MCF 10A (cell line): ENCODE measurements around the gene PIPOX. TPM values are rescaled to one million over a fixed set of nuclear protein-coding genes. Genes with fewer than 3 reads are reported as not detected.

Source experiments
- BruUV-seq: library from RNA; stranded (reverse); fragments of 400-500 nt; replicated peaks from 2 replicates; lab custom pipeline; 2021; lab: Mats Ljungman, UMichigan
- CTCF ChIA-PET: fragments of 300-600 bp; sonication (Branson Sonifier 250); formaldehyde crosslinking; extraction: SDS; loops from one replicate; lab custom pipeline; 2021; ENCODE audit warnings: antibody characterized with exemption, inconsistent platforms; lab: Yijun Ruan, JAX
- POLR2A ChIA-PET: fragments of 300-600, 350-650 bp; sonication (Branson Sonifier 250); formaldehyde crosslinking; extraction: SDS; loops from one replicate; lab custom pipeline; 2020; ENCODE audit warnings: antibody characterized with exemption, inconsistent platforms; lab: Yijun Ruan, JAX
- DNase-seq: peaks from one replicate; pipeline ENCODE4 v3.0.0-alpha.2; 2018; ENCODE audit not compliant: unreplicated experiment
- H3K27ac Mint-ChIP-seq: one replicate; pipeline ENCODE4 v1.8.0; 2022; ENCODE audit warnings: mild to moderate bottlenecking, low read depth, mixed read lengths; ENCODE audit not compliant: unreplicated experiment
- H3K27me3 Mint-ChIP-seq: one replicate; pipeline ENCODE4 v1.8.0; 2022; ENCODE audit warnings: mixed read lengths; ENCODE audit not compliant: insufficient read depth, unreplicated experiment
- H3K36me3 Mint-ChIP-seq: one replicate; pipeline ENCODE4 v1.8.0; 2022; ENCODE audit warnings: mild to moderate bottlenecking, moderate library complexity, mixed read lengths; ENCODE audit not compliant: insufficient read depth, unreplicated experiment
- H3K4me1 Mint-ChIP-seq: one replicate; pipeline ENCODE4 v1.8.0; 2022; ENCODE audit warnings: mixed read lengths; ENCODE audit not compliant: insufficient read depth, unreplicated experiment
- H3K4me3 Mint-ChIP-seq: one replicate; pipeline ENCODE4 v1.8.0; 2022; ENCODE audit warnings: mild to moderate bottlenecking, moderate library complexity, mixed read lengths; ENCODE audit not compliant: unreplicated experiment
- H3K9me3 Mint-ChIP-seq: one replicate; pipeline ENCODE4 v1.8.0; 2022; ENCODE audit warnings: mixed read lengths; ENCODE audit not compliant: unreplicated experiment
- intact Hi-C: fragments of 100-400 bp; cut with micrococcal nuclease; formaldehyde crosslinking; loops from 2 replicates; pipeline ENCODE4 v1.14.1; 2022
- total RNA-seq: library from RNA; stranded (reverse); gene quantifications from 2 replicates; pipeline ENCODE4 v1.2.3, GENCODE V29; 2022
- TF ChIP-seq, protein P1 (sequence below): fragments of 200-600 bp; IDR thresholded peaks from one replicate; pipeline ENCODE4 v1.8.0; 2022; ENCODE audit warnings: antibody characterized with exemption, mild to moderate bottlenecking; ENCODE audit not compliant: unreplicated experiment

PIPOX gene
- total RNA-seq, 1 experiment from 2014 or later: not detected

DNA sequence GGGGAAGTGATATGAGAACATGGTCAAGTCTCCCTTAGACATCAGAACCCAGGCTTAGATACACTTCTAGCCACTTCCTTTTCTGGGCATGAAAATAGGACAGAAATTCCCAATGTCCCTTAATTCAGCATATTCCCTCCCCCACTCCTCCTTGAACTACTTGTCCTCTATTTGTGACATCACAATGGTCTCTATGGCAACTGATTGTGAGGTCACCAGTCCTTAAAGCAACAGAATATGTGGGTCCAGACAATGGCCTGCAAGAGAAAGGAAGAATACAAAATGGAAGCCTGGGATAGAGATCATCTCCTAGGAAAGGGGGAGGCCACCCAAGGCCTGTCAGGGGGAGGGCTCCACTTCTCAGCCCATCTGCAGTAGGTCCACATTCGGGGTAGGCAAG is 30.4 kb upstream of the PIPOX start:
- DNase-seq: no peak
- no TSS peak for BruUV-seq
- TF ChIP-seq, protein P1, sequence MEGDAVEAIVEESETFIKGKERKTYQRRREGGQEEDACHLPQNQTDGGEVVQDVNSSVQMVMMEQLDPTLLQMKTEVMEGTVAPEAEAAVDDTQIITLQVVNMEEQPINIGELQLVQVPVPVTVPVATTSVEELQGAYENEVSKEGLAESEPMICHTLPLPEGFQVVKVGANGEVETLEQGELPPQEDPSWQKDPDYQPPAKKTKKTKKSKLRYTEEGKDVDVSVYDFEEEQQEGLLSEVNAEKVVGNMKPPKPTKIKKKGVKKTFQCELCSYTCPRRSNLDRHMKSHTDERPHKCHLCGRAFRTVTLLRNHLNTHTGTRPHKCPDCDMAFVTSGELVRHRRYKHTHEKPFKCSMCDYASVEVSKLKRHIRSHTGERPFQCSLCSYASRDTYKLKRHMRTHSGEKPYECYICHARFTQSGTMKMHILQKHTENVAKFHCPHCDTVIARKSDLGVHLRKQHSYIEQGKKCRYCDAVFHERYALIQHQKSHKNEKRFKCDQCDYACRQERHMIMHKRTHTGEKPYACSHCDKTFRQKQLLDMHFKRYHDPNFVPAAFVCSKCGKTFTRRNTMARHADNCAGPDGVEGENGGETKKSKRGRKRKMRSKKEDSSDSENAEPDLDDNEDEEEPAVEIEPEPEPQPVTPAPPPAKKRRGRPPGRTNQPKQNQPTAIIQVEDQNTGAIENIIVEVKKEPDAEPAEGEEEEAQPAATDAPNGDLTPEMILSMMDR: no peak
- H3K36me3 Mint-ChIP-seq: no peaks in the 10 kb centered on the region
- intact Hi-C loops: no loop called here
- peaks cover 56% of the 10 kb centered on the region for H3K27me3 Mint-ChIP-seq
- ChIA-PET POLR2A (no interaction called here), CTCF (no interaction called here)
- H3K4me1 Mint-ChIP-seq: peaks cover 9% of the 10 kb centered on the region
- H3K9me3 Mint-ChIP-seq: no peaks in the 10 kb centered on the region
- no peak overlapping the region for H3K4me3 Mint-ChIP-seq
- no peak overlapping the region for H3K27ac Mint-ChIP-seq

DNA sequence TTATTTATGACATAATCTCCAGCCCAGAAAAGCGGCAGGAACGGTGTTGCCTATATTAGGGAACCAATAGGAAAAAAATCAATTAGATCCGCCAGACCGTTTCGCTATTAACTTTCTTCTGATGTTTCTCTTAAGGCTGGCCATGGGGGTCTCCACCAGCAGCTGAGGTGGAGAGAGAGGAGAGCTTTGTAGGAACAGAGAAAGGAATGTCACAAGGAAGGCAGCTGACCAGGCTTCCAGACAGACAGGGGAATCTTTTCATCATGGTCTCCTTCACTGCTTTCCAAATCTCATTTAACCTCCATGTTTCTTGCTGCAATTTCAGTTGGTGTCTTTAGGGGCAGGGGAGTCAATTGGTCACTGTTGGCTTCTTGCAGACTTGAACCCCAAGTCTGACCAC is 28.2 kb upstream of the PIPOX start:
- BruUV-seq: no TSS peak
- Mint-ChIP-seq H3K27me3 (peaks cover 69% of the 10 kb centered on the region), H3K9me3 (no peaks in the 10 kb centered on the region), H3K4me3 (no peak overlapping the region), H3K4me1 (peaks cover 5% of the 10 kb centered on the region), H3K36me3 (no peaks in the 10 kb centered on the region), H3K27ac (no peak overlapping the region)
- TF ChIP-seq, protein P1: no peak
- DNase-seq: no peak
- CTCF ChIA-PET: no interaction called here
- POLR2A ChIA-PET: interaction anchor here (0.8 kb wide), 1 partner anchor 8 kb away, joined by 3 read pairs; the partner anchor contains the start of gene SEZ6
- intact Hi-C loops: no loop called here

DNA sequence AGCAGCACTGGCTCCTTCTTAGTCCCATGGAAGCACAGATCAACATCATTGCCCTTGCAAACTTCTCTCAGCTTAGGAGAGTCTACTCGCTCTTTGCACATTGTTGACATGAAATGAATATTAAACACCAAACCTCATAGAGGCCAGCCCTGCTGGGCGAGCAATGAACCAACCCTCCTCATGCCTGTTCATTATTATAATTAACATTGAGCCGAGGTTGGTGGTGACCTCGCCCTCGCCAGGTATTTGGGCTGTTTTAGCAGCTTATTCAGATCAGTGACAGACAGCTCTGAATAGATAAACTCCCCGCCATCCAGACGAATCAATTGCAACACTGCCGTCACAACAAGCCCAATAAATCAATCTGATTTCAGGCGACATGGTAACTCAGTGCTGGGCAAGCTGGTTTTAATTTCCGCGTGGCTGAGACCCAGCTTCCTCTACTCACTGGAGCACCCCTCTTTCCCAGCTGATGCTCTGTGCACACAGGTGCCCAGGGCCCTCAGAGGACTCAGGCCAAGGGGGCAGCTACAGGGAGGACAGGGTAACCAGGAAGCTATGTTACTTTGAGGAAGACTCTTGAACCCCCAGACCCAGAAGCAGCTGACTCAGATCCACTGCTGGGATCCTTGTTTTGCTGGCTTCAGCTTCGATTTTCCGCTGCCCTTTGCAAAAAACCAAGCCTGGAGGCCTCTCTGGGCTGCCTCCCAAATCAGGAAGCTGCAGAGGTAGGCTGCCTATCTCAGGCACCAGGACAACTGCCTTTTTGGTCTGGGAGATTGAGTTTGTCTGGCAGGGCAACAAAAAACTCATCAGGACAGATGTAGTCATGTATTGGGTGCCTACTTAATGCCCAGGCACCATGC is 26.4 kb upstream of the PIPOX start:
- Mint-ChIP-seq H3K9me3 (no peaks in the 10 kb centered on the region), H3K4me1 (peaks cover 5% of the 10 kb centered on the region), H3K27ac (no peak overlapping the region), H3K27me3 (peaks cover 68% of the 10 kb centered on the region), H3K36me3 (no peaks in the 10 kb centered on the region), H3K4me3 (no peak overlapping the region)
- intact Hi-C loops: no loop called here
- TF ChIP-seq, protein P1: no peak
- ChIA-PET POLR2A (interaction anchor here (0.6 to 1.2 kb wide), 2 partner anchors 51 to 339 kb away, joined by 3 to 4 read pairs; no protein-coding TSS in a partner anchor), CTCF (interaction anchor here (0.5 to 1.6 kb wide), 3 partner anchors 51 to 550 kb away, joined by 3 to 5 read pairs (median 4); no protein-coding TSS in a partner anchor)
- no TSS peak for BruUV-seq
- DNase-seq: no peak

DNA sequence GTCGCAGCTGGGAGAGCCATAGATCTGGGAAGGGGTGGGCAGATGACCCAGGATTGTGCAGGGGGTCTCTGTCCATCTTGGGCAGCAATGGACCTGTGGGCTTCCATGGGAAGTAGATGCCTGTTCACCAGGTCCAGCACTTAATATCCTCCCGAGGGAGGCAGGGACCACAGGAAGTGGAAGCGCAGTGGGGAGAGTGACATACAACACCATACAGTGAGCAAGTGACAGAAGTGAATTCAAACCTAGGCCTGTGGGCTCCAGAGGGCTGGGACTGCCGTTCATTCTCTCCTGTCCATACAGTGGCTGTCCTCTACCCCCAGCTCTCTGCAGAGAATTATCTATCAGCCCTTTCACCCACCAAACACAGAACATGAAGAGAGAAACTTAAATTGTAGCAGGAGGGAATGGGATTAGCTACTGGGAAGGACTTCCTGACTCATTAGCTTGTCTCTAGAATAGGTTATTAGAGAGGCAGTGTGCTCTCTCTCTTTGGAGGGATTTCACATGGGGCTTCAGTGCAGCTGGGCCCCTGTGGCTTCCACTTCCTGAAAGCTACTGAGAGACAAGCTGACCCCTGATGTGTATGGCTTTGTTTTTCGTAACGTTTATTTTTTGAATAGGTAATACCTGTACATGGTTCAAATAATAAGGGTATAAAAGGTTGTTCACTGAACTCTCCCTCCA is 24.0 kb upstream of the PIPOX start:
- TF ChIP-seq, protein P1: no peak
- H3K27me3 Mint-ChIP-seq: peaks cover 90% of the 10 kb centered on the region
- no peaks in the 10 kb centered on the region for H3K4me1 Mint-ChIP-seq
- no peaks in the 10 kb centered on the region for H3K36me3 Mint-ChIP-seq
- BruUV-seq: no TSS peak
- CTCF ChIA-PET: interaction anchor here (0.5 to 1.0 kb wide), 5 partner anchors 25 to 165 kb away, joined by 3 to 6 read pairs (median 3); no protein-coding TSS in a partner anchor
- H3K27ac Mint-ChIP-seq: no peak overlapping the region
- POLR2A ChIA-PET: interaction anchor here (0.6 kb wide), 1 partner anchor 35 kb away, joined by 3 read pairs; no protein-coding TSS in a partner anchor
- intact Hi-C loops: no loop called here
- no peaks in the 10 kb centered on the region for H3K9me3 Mint-ChIP-seq
- H3K4me3 Mint-ChIP-seq: no peak overlapping the region
- no peak for DNase-seq
